Left kidney (tissue), 2 donors: ENCODE data around the gene OSR1. TPM values are rescaled to one million over a fixed set of nuclear protein-coding genes. Genes with fewer than 3 reads are reported as not detected.
"Not testable (repeated sequence)": the region's sequence is repeated elsewhere in the genome, so short reads cannot be mapped to it uniquely, and the experiment has no call there.

Source experiments
- DNase-seq: peaks from one replicate; pipeline ENCODE4 v3.0.0-alpha.2; 2013
- polyA plus RNA-seq: library from polyadenylated mRNA; unstranded; fragments of 120-200 nt; gene quantifications from one replicate; pipeline ENCODE4 v1.2.1, GENCODE V29; 2013; ENCODE audit not compliant: insufficient read length

The OSR1 gene
- polyA plus RNA-seq, 1 donor = 6.0 TPM

- DNase-seq = no peak
Observed at GRCh38 chr2:19337202-19337601, 21.2 kb downstream of the OSR1 start.

GRCh38 chr2:19336781-19337180 is 21.6 kb downstream of the OSR1 start:
- DNase-seq = no peak

- DNase-seq = no peak
Observed at GRCh38 chr2:19332503-19332902, 25.9 kb downstream of the OSR1 start.

GRCh38 chr2:19331450-19331849 is 27.0 kb downstream of the OSR1 start:
- DNase-seq = no peak

DNA sequence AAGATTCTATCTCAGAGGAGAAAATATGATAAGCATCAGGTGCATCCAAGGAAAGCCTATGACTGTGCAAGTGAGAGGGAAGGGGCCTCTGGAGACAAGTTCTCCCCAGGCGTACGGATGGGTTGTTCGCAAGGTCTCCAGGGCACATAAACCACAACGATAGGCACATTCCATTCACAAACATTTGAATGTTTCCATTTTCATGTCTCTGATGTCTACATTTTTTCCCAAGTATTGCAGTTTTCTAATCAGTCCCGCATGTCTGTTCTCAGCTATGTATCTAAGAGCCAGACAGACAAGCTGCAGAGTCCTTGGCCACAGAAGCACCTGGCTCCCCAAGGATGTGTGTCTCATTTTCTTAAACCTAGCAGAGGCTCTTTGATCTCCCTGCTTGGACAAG is 28.0 kb downstream of the OSR1 start:
- DNase-seq = no peak

DNA sequence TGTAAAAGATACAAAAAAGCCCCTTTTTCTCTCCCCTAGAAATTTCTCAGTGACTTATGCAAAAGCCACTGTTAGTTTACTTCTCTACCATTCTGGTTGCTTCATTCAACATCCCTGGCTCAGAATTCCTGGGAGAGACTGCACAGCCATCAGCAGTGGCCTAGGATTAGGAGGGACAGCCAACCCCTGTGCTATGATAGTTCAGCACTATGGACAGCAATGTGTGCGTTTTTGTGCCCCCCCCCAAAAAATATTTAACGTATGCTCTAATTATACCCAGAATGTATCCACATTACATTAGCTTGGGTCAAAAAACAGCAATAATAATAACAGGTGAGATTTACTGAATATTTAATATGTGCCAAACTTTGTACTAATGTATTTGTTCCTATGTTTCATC is 29.0 kb downstream of the OSR1 start:
- no peak for DNase-seq

DNA sequence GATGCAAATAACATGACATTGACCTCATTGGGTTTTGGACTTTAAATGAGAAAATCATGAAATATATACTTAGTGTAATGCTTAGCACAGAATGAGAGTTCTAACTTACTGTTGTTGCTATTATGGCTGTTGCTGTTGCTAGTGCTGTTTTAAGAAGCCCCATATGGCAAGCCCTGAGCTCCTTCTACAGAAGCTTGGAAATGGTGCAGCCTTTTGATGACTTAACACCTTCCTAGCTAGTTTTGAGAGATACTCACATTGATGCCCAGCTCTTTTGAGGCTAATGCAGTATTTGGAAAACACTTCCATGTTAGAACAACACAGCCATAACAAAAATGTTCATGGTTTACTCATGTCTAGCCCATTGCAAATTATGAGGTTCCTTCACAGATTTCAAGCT is 30.9 kb downstream of the OSR1 start:
- DNase-seq = no peak

DNA sequence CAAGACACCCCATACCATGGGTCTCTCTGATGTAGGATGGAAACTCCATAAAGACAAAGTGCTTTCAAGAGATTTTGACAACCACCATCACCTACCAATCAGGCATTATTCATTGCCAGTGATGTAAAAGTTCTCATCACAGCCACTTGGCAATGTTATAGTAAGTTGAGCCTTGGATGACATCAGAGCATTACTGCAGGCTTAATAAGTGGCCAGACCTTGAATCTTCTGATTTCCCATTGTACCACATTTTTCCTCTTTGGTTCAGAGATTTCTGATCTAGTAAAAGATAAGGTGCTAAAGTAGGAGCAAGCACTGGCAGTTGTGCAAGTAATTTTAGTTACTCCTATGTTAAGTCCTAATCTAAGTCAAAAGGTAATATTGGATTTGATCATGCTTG is 36.5 kb downstream of the OSR1 start:
- DNase-seq = no peak

GRCh38 chr2:19320813-19321212 is 37.6 kb downstream of the OSR1 start:
- no peak for DNase-seq

- no peak for DNase-seq
Observed at GRCh38 chr2:19319698-19320097, 38.7 kb downstream of the OSR1 start.

GRCh38 chr2:19319064-19319463 is 39.4 kb downstream of the OSR1 start:
- no peak for DNase-seq

GRCh38 chr2:19313553-19313952 is 44.9 kb downstream of the OSR1 start:
- no peak for DNase-seq

DNA sequence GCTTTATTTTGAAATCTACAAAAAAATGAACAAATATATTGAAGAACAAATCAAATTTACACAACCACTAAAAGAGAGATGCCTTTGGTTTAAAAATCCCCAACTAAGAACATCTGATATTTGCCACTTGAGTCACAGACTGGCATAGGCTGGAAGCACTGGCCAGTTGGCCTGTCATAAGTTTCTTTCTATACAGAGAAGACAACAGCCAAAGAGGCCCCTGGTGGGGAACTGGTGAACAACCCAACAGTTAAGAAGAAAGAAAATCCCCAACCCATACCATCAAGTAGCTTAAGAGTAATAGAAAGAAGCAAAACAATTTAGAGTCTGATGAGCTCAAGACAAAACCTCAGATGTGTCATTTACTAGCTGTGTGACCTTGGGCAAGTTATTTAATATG is 45.5 kb downstream of the OSR1 start:
- DNase-seq = no peak

GRCh38 chr2:19306065-19306464 is 52.4 kb downstream of the OSR1 start:
- not testable (repeated sequence) for DNase-seq

DNA sequence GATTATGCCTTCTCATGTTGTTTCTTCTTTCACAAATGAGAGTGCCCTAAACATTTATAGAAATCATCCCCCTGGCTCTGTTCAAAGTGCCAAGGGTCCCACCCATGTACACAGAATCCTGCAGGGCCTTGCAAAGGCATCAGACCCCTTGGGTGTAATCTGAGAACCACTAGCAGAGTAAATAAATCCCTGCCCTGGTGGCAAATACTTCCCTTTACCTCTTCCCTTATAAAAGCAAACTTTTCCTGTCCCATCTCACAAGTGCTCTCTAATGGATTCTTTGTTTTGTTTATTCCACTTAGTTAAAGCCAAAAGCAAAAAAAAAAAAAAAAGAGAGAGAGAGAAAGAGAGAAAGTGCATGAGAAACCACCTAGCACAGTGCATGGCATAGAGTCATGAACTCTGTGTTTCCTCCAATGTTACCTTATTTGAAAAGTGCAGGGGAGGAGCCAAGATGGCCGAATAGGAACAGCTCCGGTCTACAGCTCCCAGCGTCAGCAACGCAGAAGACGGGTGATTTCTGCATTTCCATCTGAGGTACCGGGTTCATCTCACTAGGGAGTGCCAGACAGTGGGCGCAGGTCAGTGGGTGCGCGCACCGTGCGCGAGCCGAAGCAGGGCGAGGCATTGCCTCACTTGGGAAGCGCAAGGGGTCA is 52.9 kb downstream of the OSR1 start:
- DNase-seq = not testable (repeated sequence)

DNA sequence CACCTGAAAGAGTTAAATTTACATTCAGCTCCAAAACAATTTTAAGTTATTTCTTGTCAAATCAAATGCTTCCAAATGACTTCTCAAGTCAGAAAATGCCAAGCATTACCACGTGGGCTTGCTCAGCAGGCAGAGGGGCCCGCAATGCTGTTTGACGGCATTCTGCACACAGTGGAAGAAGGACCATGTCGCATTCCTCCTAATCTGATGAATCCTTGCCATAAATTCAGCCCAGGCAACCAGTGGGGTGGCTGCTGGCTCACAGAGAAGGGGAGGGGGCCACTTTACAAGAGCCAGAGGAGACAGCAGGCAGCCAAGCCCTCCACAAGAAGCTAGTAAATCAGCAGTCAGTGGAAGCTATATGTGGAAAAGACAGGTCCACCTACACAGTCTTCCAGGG is 56.7 kb downstream of the OSR1 start:
- DNase-seq = no peak
